ENCODE data around the gene AAR2. TPM values are rescaled to one million over a fixed set of nuclear protein-coding genes. Genes with fewer than 3 reads are reported as not detected.

The AAR2 gene
- total RNA-seq: 23.7 TPM
- long read RNA-seq, transcript AAR2-202 (4 exons, 2,689 nt): minor isoform, 7 of 115 reads
- long read RNA-seq, transcript AAR2-201 (4 exons, 2,430 nt): major isoform, 86 of 115 reads
- long read RNA-seq, partial matches to known transcripts: 14 of 115 reads
- long read RNA-seq, other reads (novel, unspliced or antisense): 8 of 115 reads

GRCh38 chr20:36235892-36236785 is at the start of gene AAR2:
AAR2 (plus strand) TSS chr20:36236478; CDS start chr20:36239869, 3,391 bp downstream.
- intact Hi-C loops (cut with DNase I): no loop called here
- peak within 1 kb of the TSS; percentile 87 for H3K27ac ChIP-seq

GRCh38 chr20:36193977-36194712 is 42.1 kb upstream of the AAR2 start:
- Histone ChIP-seq H3K36me3 (peaks cover 88% of the 10 kb centered on the region), H3K27ac (no peak overlapping the region), H3K9me3 (no peaks in the 10 kb centered on the region), H3K27me3 (ENCODE audit: low read depth) (no peaks in the 10 kb centered on the region), H3K4me3 (no peak overlapping the region), H3K4me1 (no peaks in the 10 kb centered on the region)
- DNase-seq (no peak), ATAC-seq (no peak)
- intact Hi-C loops (cut with DNase I): no loop called here
- no peak for TF ChIP-seq CTCF (IDR thresholded peaks at IDR 0.05)

More at GRCh38 chr20:36235892-36236785, at the start of gene AAR2:
- TF ChIP-seq CTCF (IDR thresholded peaks at IDR 0.05): no peak
- peaks cover 23% of the 10 kb centered on the region for H3K4me1 ChIP-seq
- H3K9me3 ChIP-seq: no peaks in the 10 kb centered on the region
- peak; percentile 85 for DNase-seq
- H3K36me3 ChIP-seq: peaks cover 20% of the 10 kb centered on the region
- peak; percentile 96 to 97 for ATAC-seq
- H3K4me3 ChIP-seq: peak within 1 kb of the TSS; percentile 89
- no peaks in the 10 kb centered on the region for H3K27me3 ChIP-seq (ENCODE audit: low read depth)

- Histone ChIP-seq H3K4me1 (no peaks in the 10 kb centered on the region), H3K9me3 (no peaks in the 10 kb centered on the region), H3K27ac (no peak overlapping the region), H3K4me3 (no peak overlapping the region), H3K27me3 (ENCODE audit: low read depth) (no peaks in the 10 kb centered on the region), H3K36me3 (peaks cover 77% of the 10 kb centered on the region)
- DNase-seq (no peak), ATAC-seq (no peak)
- intact Hi-C loops (cut with DNase I): no loop called here
- no peak for TF ChIP-seq CTCF (IDR thresholded peaks at IDR 0.05)
Measured at GRCh38 chr20:36196676-36197075, 39.6 kb upstream of the AAR2 start.

GRCh38 chr20:36197271-36197670 is 39.0 kb upstream of the AAR2 start:
- intact Hi-C loops (cut with DNase I): no loop called here
- Histone ChIP-seq H3K36me3 (peaks cover 80% of the 10 kb centered on the region), H3K4me1 (no peaks in the 10 kb centered on the region)

More at GRCh38 chr20:36197271-36197670, 39.0 kb upstream of the AAR2 start:
- Histone ChIP-seq H3K27me3 (ENCODE audit: low read depth) (no peaks in the 10 kb centered on the region), H3K27ac (no peak overlapping the region), H3K4me3 (no peak overlapping the region), H3K9me3 (no peaks in the 10 kb centered on the region)
- no peak for TF ChIP-seq CTCF (IDR thresholded peaks at IDR 0.05)
- DNase-seq (no peak), ATAC-seq (no peak)

Data from lower lobe of right lung (tissue), 2 donors.